T-cell (primary cell): Measurements from ENCODE around the gene FOCAD. TPM values are rescaled to one million over a fixed set of nuclear protein-coding genes. Genes with fewer than 3 reads are reported as not detected.

Source experiments
- ATAC-seq, 4 experiments: fragments of 200-7000 bp in 3 of 4; fragments of 150-1000 bp in 1 of 4; cut with Tn5 transposase; replicated peaks in 1 of 4; 1 replicate in 3 of 4; 2 replicates in 1 of 4; pipeline ENCODE4 v1.10.0; 2021; ENCODE audit warnings: moderate library complexity in 3 of 4, mild to moderate bottlenecking in 2 of 4, moderate number of reproducible peaks in 1 of 4
- CTCF ChIA-PET, 2 donors: fragments of 300-600 bp; sonication (Branson Sonifier 250); formaldehyde crosslinking; loops; one replicate each; lab custom pipeline; 2022; ENCODE audit warnings: antibody characterized with exemption in 2 of 2; lab: Charles Lee
- POLR2A ChIA-PET, 2 donors: fragments of 300-600 bp; sonication (Branson Sonifier 250); formaldehyde crosslinking; loops; one replicate each; lab custom pipeline; 2022; ENCODE audit warnings: antibody characterized with exemption in 2 of 2; lab: Charles Lee
- DNase-seq, 35 experiments: peaks; one replicate each; pipeline versions ENCODE4 v3.0.0 to v3.0.0-alpha.2; 2013 to 2023
- H3K27ac ChIP-seq: one replicate; pipeline ENCODE4 v1.5.1; 2013; ENCODE audit warnings: low read length
- H3K27me3 ChIP-seq, 2 experiments: replicated peaks in 1 of 2; 1 replicate in 1 of 2; 2 replicates in 1 of 2; pipeline versions ENCODE4 v1.6.1 to v1.7.0; 2013; ENCODE audit warnings: low read length in 1 of 2, mixed read lengths in 1 of 2; ENCODE audit not compliant: control insufficient read depth in 2 of 2, insufficient read depth in 2 of 2; ENCODE audit errors: extremely low read depth in 1 of 2
- H3K36me3 ChIP-seq, 2 donors: 1 replicate in 1 of 2; 2 replicates in 1 of 2; pipeline versions ENCODE4 v1.6.1 to v1.7.0; 2013; ENCODE audit warnings: low read length in 1 of 2; ENCODE audit not compliant: control insufficient read depth in 2 of 2, insufficient read depth in 1 of 2; ENCODE audit errors: extremely low read depth in 1 of 2
- H3K4me1 ChIP-seq, 2 experiments: 1 replicate in 1 of 2; 2 replicates in 1 of 2; pipeline versions ENCODE4 v1.6.1 to v1.7.0; 2013; ENCODE audit warnings: low read length in 2 of 2, mixed read lengths in 1 of 2; ENCODE audit not compliant: insufficient read depth in 2 of 2, control insufficient read depth in 1 of 2; ENCODE audit errors: extremely low read depth in 1 of 2
- H3K4me3 ChIP-seq, 2 donors: 1 replicate in 1 of 2; 2 replicates in 1 of 2; pipeline versions ENCODE4 v1.5.1 to v1.7.0; 2013; ENCODE audit warnings: mild to moderate bottlenecking in 2 of 2, low read length in 1 of 2, moderate library complexity in 1 of 2; ENCODE audit not compliant: control insufficient read depth in 1 of 2; ENCODE audit errors: extremely low read depth in 1 of 2
- H3K9me3 ChIP-seq: 2 replicates; pipeline ENCODE4 v1.7.0; 2013
- H3K27ac Mint-ChIP-seq, 2 donors: one replicate each; pipeline ENCODE4 v1.8.0; 2020 to 2021; ENCODE audit warnings: mild to moderate bottlenecking in 2 of 2, mixed read lengths in 2 of 2
- H3K27me3 Mint-ChIP-seq, 2 donors: one replicate each; pipeline ENCODE4 v1.8.0; 2021 to 2022; ENCODE audit warnings: mixed read lengths in 2 of 2
- H3K36me3 Mint-ChIP-seq: one replicate; pipeline ENCODE4 v1.8.0; 2021; ENCODE audit warnings: mixed read lengths
- H3K4me1 Mint-ChIP-seq, 3 donors: one replicate each; pipeline ENCODE4 v1.8.0; 2020 to 2022; ENCODE audit warnings: mixed read lengths in 3 of 3, mild to moderate bottlenecking in 1 of 3
- H3K4me3 Mint-ChIP-seq, 3 donors: one replicate each; pipeline ENCODE4 v1.8.0; 2020 to 2022; ENCODE audit warnings: mild to moderate bottlenecking in 3 of 3, mixed read lengths in 3 of 3, moderate library complexity in 3 of 3
- H3K9me3 Mint-ChIP-seq, 3 donors: one replicate each; pipeline ENCODE4 v1.8.0; 2020 to 2022; ENCODE audit warnings: mixed read lengths in 3 of 3
- WGBS: methylation state at CpG from one replicate; pipeline ENCODE4 v1.1.5; 2013; ENCODE audit warnings: missing lambda C conversion rate; ENCODE audit not compliant: insufficient coverage; 5-methylcytosine and 5-hydroxymethylcytosine counted together
- total RNA-seq, 35 experiments: library from RNA in 6 of 35; stranded (reverse) in 6 of 35; fragments of 120-200 nt in 1 of 35; gene quantifications; one replicate each; pipeline versions ENCODE4 v1.2.1 to v1.2.4 and lab custom pipeline; 2013 to 2026

The FOCAD gene
- total RNA-seq, 5 donors from 2014 or later (not counting 1 experiment from before 2014, with no cell fraction given), result 13.4 to 29.0 (median 21.3) TPM

- DNase-seq, result no peak
- ChIA-PET CTCF (interaction anchor here in 1 of 2 donors (0.6 kb wide), 1 partner anchor 13 kb away, joined by 3 read pairs; no protein-coding TSS in a partner anchor), POLR2A (no interaction called here)
- Histone ChIP-seq H3K4me3 (no peak overlapping the region), H3K36me3 (no peaks in the 10 kb centered on the region), H3K27ac (no peak overlapping the region), H3K4me1 (peaks cover 11 to 15% of the 10 kb centered on the region in 2 experiments), H3K9me3 (no peaks in the 10 kb centered on the region), H3K27me3 (peaks cover 0 to 3% of the 10 kb centered on the region in 2 experiments)
- 100% methylated on average over 2 of the region's 3 CpGs for WGBS
- Mint-ChIP-seq H3K4me3 (no peak overlapping the region), H3K36me3 (no peaks in the 10 kb centered on the region), H3K9me3 (no peaks in the 10 kb centered on the region), H3K27me3 (peaks cover 4 to 12% of the 10 kb centered on the region in 2 donors), H3K27ac (no peak overlapping the region), H3K4me1 (peaks cover 12 to 22% (median 16%) of the 10 kb centered on the region in 3 donors)
- ATAC-seq, result no peak
Measured at GRCh38 chr9:20643660-20644059, 40.4 kb upstream of the FOCAD start.

- H3K4me3 Mint-ChIP-seq, result no peak overlapping the region
- Histone ChIP-seq H3K4me3 (no peak overlapping the region), H3K27ac (no peak overlapping the region), H3K27me3 (peaks cover 0 to 3% of the 10 kb centered on the region in 2 experiments), H3K4me1 (no peaks in the 10 kb centered on the region), H3K9me3 (no peaks in the 10 kb centered on the region), H3K36me3 (no peaks in the 10 kb centered on the region)
- peaks cover 0 to 7% (median 4%) of the 10 kb centered on the region in 3 donors for H3K4me1 Mint-ChIP-seq
- ChIA-PET POLR2A (no interaction called here), CTCF (no interaction called here)
- H3K9me3 Mint-ChIP-seq, result no peaks in the 10 kb centered on the region
- whole genome bisulfite sequencing, result no CpG with 5 or more reads among the region's 4 CpGs
- DNase-seq, result no peak
- no peak overlapping the region for H3K27ac Mint-ChIP-seq
- ATAC-seq, result no peak
- H3K36me3 Mint-ChIP-seq, result no peaks in the 10 kb centered on the region
- peaks cover 4 to 10% of the 10 kb centered on the region in 2 donors for H3K27me3 Mint-ChIP-seq
Measured at GRCh38 chr9:20646656-20647055, 37.4 kb upstream of the FOCAD start.

- Histone ChIP-seq H3K27me3 (peaks cover 0 to 3% of the 10 kb centered on the region in 2 experiments), H3K4me1 (no peaks in the 10 kb centered on the region), H3K36me3 (no peaks in the 10 kb centered on the region), H3K9me3 (no peaks in the 10 kb centered on the region), H3K4me3 (no peak overlapping the region), H3K27ac (no peak overlapping the region)
- no peak overlapping the region for H3K27ac Mint-ChIP-seq
- POLR2A ChIA-PET, result no interaction called here
- H3K4me3 Mint-ChIP-seq, result no peak overlapping the region
- ATAC-seq, result no peak
- WGBS, result no CpG with 5 or more reads among the region's 1 CpG
- DNase-seq, result no peak
- H3K27me3 Mint-ChIP-seq, result peaks cover 4 to 10% of the 10 kb centered on the region in 2 donors
- CTCF ChIA-PET, result interaction anchor here in 1 of 2 donors (0.6 kb wide), 1 partner anchor 23 kb away, joined by 3 read pairs; no protein-coding TSS in a partner anchor
- H3K9me3 Mint-ChIP-seq, result no peaks in the 10 kb centered on the region
- no peaks in the 10 kb centered on the region for H3K36me3 Mint-ChIP-seq
- no peaks in the 10 kb centered on the region for H3K4me1 Mint-ChIP-seq
Measured at GRCh38 chr9:20649381-20649780, 34.7 kb upstream of the FOCAD start.

GRCh38 chr9:20650313-20650712 lies 33.7 kb upstream of the FOCAD start:
- 100% methylated on average over 1 of the region's 4 CpGs for WGBS
- H3K27ac ChIP-seq, result no peak overlapping the region
- Mint-ChIP-seq H3K4me1 (peaks cover 2 to 6% (median 4%) of the 10 kb centered on the region in 3 donors), H3K36me3 (no peaks in the 10 kb centered on the region), H3K27ac (no peak overlapping the region), H3K9me3 (no peaks in the 10 kb centered on the region), H3K27me3 (peaks cover 4 to 11% of the 10 kb centered on the region in 2 donors), H3K4me3 (no peak overlapping the region)
- no peaks in the 10 kb centered on the region for H3K4me1 ChIP-seq
- no peaks in the 10 kb centered on the region for H3K9me3 ChIP-seq
- DNase-seq (no peak), ATAC-seq (no peak)
- H3K36me3 ChIP-seq, result no peaks in the 10 kb centered on the region
- ChIA-PET CTCF (interaction anchor here in 1 of 2 donors (0.5 kb wide), 1 partner anchor 702 kb away, joined by 3 read pairs; no protein-coding TSS in a partner anchor), POLR2A (no interaction called here)
- peaks cover 0 to 3% of the 10 kb centered on the region in 2 experiments for H3K27me3 ChIP-seq
- no peak overlapping the region for H3K4me3 ChIP-seq

GRCh38 chr9:20650750-20651299 lies 33.2 kb upstream of the FOCAD start:
- Histone ChIP-seq H3K27me3 (peaks cover 0 to 3% of the 10 kb centered on the region in 2 experiments), H3K4me1 (no peaks in the 10 kb centered on the region), H3K36me3 (no peaks in the 10 kb centered on the region), H3K4me3 (no peak overlapping the region), H3K9me3 (no peaks in the 10 kb centered on the region), H3K27ac (no peak overlapping the region)
- Mint-ChIP-seq H3K36me3 (no peaks in the 10 kb centered on the region), H3K27me3 (peaks cover 4 to 11% of the 10 kb centered on the region in 2 donors), H3K4me3 (no peak overlapping the region), H3K4me1 (peaks cover 5 to 9% (median 8%) of the 10 kb centered on the region in 3 donors), H3K9me3 (no peaks in the 10 kb centered on the region), H3K27ac (no peak overlapping the region)
- no peak for DNase-seq
- CTCF ChIA-PET, result no interaction called here
- ATAC-seq, result no peak
- POLR2A ChIA-PET, result no interaction called here
- no CpG with 5 or more reads among the region's 4 CpGs for WGBS

- Histone ChIP-seq H3K4me3 (no peak overlapping the region), H3K27ac (no peak overlapping the region), H3K36me3 (no peaks in the 10 kb centered on the region), H3K27me3 (peaks cover 0 to 3% of the 10 kb centered on the region in 2 experiments), H3K9me3 (no peaks in the 10 kb centered on the region), H3K4me1 (no peaks in the 10 kb centered on the region)
- WGBS, result 94% methylated on average over 2 of the region's 4 CpGs
- Mint-ChIP-seq H3K27ac (no peak overlapping the region), H3K4me3 (no peak overlapping the region), H3K27me3 (peaks cover 3 to 7% of the 10 kb centered on the region in 2 donors), H3K9me3 (no peaks in the 10 kb centered on the region), H3K36me3 (no peaks in the 10 kb centered on the region), H3K4me1 (peaks cover 5 to 9% (median 8%) of the 10 kb centered on the region in 3 donors)
- CTCF ChIA-PET, result no interaction called here
- no peak for ATAC-seq
- no peak for DNase-seq
- POLR2A ChIA-PET, result interaction anchor here in 1 of 2 donors (0.6 kb wide), 1 partner anchor 30 kb away, joined by 3 read pairs; the partner anchor contains the start of gene MLLT3
Measured at GRCh38 chr9:20651939-20652338, 32.1 kb upstream of the FOCAD start.
